Activated naive CD4-positive, alpha-beta T cell treated with anti-CD3 and anti-CD28 coated beads for 36 hours (primary cell): Measurements from ENCODE around the gene CALCOCO1. TPM values are rescaled to one million over a fixed set of nuclear protein-coding genes. Genes with fewer than 3 reads are reported as not detected.
A peak's percentile ranks its signal among the peaks of the same experiment; 100 is the strongest.

ENCODE experiments used
- CTCF ChIA-PET: fragments of 350-600 bp; sonication (Branson Sonifier 250); formaldehyde crosslinking; loops from one replicate; lab custom pipeline; 2021; ENCODE audit warnings: antibody characterized with exemption; lab: Charles Lee
- DNase-seq: peaks from one replicate; pipeline ENCODE4 v3.0.0-alpha.2; 2020
- H3K27ac Mint-ChIP-seq: one replicate; pipeline ENCODE4 v1.8.0; 2021; ENCODE audit warnings: mild to moderate bottlenecking, mixed read lengths
- H3K27me3 Mint-ChIP-seq: one replicate; pipeline ENCODE4 v1.8.0; 2021; ENCODE audit warnings: low read depth, mixed read lengths
- H3K36me3 Mint-ChIP-seq: one replicate; pipeline ENCODE4 v1.8.0; 2021; ENCODE audit warnings: low read depth, mixed read lengths
- H3K4me1 Mint-ChIP-seq: one replicate; pipeline ENCODE4 v1.8.0; 2021; ENCODE audit warnings: low read depth, mixed read lengths
- H3K4me3 Mint-ChIP-seq: one replicate; pipeline ENCODE4 v1.8.0; 2021; ENCODE audit warnings: mild to moderate bottlenecking, moderate library complexity, mixed read lengths
- H3K9me3 Mint-ChIP-seq: one replicate; pipeline ENCODE4 v1.8.0; 2021; ENCODE audit warnings: mixed read lengths
- intact Hi-C: fragments of 100-400 bp; cut with micrococcal nuclease; formaldehyde crosslinking; loops from one replicate; pipeline ENCODE4 v1.15.1; 2023
- total RNA-seq, 2 experiments: library from RNA; stranded (reverse); gene quantifications; one replicate each; pipeline ENCODE4 v1.2.3, GENCODE V29; 2021

The CALCOCO1 gene
- total RNA-seq, 2 experiments from 2014 or later = 8.1 to 8.3 TPM

DNA sequence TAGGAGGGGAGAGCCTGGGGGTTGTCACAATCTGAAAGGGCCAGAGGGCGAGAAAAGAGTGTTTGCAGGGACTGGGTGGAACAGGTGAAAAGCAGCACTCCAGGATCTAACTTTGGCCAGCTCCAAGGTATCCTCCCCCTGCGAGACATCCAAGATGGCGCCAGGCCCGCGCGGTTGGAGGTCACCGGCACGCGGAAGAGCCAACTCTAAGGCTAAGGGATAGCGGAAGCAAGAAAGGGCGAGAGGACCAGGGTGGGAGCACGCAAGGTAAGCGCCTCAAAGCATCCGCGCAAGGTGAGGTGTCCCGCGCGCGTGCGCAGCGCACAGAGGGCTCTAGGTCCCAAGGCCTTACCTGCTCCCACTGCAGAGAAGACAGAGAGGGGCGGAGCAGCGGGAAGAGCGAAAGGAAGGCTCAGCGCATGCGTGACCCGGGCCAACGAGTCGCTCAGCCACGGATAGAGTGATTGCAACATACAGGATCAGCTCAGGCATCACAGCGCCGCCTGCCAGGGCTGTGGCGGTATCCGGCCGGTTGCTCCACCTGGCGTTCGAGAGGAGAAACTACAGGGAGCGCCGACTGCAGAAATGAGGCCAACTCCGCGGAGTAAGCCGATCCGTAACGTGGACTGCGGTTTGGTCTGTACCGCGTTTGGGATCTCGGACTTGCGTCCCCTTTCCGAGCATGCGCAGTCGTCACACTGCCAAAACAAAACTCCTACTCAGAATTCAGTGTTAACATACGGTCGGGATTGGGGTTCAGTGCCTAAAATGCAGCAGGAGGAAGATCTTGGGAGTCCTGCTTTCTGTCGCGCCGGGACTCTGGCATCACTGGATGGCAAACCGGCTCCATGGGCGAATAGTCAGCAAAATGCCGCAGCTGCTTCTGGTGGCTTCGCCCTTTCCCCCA, 51.3 kb downstream of the CALCOCO1 start, which contains the start of gene ATP5MC2:
Gene ATP5MC2 (minus strand): TSS at position 383 of the 907 bp plus-strand sequence. CDS start 3,469 bp downstream, outside the sequence.
- CTCF ChIA-PET = interaction anchor here (0.6 to 5.8 kb wide), 31 partner anchors 8 to 190 kb away, joined by 3 to 92 read pairs (median 4); partner anchors contain the start of genes ATF7, MAP3K12, NPFF and TARBP2
- peak within 1 kb of the TSS; percentile 95 for H3K4me3 Mint-ChIP-seq
- peaks cover 32% of the 10 kb centered on the region for H3K4me1 Mint-ChIP-seq
- peaks cover 35% of the 10 kb centered on the region for H3K36me3 Mint-ChIP-seq
- DNase-seq = peak; percentile 98
- no peaks in the 10 kb centered on the region for H3K9me3 Mint-ChIP-seq
- peaks cover 13% of the 10 kb centered on the region for H3K27me3 Mint-ChIP-seq
- intact Hi-C loops = loop anchor here (1.0 to 10.0 kb wide), 11 partner anchors 50 to 491 kb away; partner anchors contain the start of genes ATF7, CALCOCO1, CSAD and PCBP2
- peak within 1 kb of the TSS; percentile 91 for H3K27ac Mint-ChIP-seq

DNA sequence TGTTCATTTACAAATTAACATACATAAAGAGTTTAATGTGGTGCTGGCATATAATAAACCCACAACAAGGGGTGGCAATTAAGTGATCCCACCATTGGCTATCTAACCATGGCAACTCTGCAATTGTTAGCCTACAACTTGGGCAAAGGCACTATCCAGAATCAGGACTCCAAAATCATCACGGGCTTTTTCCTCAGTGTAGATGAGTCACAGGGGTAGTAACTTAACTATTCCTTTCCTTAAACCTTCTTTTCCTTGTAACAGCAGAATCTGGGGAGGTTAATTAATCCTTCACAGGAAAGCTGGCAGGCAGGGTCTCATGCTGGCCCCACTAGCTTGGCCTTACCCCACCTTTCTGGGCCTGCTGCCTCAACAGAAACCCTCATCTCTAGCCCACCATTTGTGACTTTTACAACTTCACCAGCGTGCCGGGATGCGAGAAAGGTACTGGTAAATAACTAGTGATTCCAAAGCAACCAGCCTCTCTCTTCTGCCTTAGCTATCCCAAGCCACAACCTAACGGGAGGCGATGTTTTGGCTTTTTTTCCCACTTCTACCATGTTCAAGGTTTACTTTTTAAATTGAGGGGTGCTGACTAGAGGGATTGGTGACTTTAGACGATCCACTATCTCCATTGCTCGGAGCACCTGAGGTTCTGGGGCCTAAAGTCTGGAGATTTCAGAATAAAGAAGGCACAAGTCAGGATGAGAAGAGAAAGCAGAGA, 52.1 kb downstream of the CALCOCO1 start:
- Mint-ChIP-seq H3K4me1 (peaks cover 32% of the 10 kb centered on the region), H3K27me3 (peaks cover 13% of the 10 kb centered on the region), H3K27ac (peak overlapping the region; percentile 91), H3K4me3 (peak overlapping the region; percentile 95), H3K36me3 (peaks cover 41% of the 10 kb centered on the region), H3K9me3 (no peaks in the 10 kb centered on the region)
- CTCF ChIA-PET = interaction anchor here (0.6 to 5.8 kb wide), 27 partner anchors 8 to 175 kb away, joined by 3 to 92 read pairs (median 4); partner anchors contain the start of genes ATF7, NPFF and TARBP2
- DNase-seq = no peak
- intact Hi-C loops = loop anchor here (10.0 kb wide), 1 partner anchor 490 kb away; the partner anchor contains the start of genes CSAD and ZNF740

DNA sequence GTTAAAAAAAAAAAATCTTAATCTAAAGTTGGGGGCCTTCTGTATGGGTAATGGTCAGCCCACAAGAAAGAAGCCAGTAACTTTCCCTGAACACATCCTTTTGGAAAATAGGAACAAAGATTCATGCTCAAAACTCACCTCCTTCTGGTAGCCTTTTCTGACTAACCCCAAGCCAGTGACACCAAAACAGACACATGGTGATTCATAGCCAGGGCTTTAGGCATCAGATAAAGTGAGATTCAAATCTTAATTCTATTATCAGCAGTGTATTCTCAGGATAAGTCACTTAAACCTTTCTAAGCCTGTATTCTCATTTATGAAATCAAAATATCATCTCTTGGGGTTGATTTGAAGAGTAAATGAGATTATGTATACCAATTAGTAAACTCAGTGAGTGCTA, 56.3 kb downstream of the CALCOCO1 start:
- CTCF ChIA-PET = interaction anchor here (0.5 to 1.9 kb wide), 3 partner anchors 24 to 75 kb away, joined by 3 to 6 read pairs (median 4); no protein-coding TSS in a partner anchor
- no peak overlapping the region for H3K4me3 Mint-ChIP-seq
- peaks cover 65% of the 10 kb centered on the region for H3K36me3 Mint-ChIP-seq
- no peaks in the 10 kb centered on the region for H3K9me3 Mint-ChIP-seq
- intact Hi-C loops = loop anchor here (10.0 kb wide), 1 partner anchor 486 kb away; the partner anchor contains the start of genes CSAD and ZNF740
- H3K27me3 Mint-ChIP-seq = no peaks in the 10 kb centered on the region
- DNase-seq = no peak
- H3K27ac Mint-ChIP-seq = no peak overlapping the region
- H3K4me1 Mint-ChIP-seq = peaks cover 34% of the 10 kb centered on the region

DNA sequence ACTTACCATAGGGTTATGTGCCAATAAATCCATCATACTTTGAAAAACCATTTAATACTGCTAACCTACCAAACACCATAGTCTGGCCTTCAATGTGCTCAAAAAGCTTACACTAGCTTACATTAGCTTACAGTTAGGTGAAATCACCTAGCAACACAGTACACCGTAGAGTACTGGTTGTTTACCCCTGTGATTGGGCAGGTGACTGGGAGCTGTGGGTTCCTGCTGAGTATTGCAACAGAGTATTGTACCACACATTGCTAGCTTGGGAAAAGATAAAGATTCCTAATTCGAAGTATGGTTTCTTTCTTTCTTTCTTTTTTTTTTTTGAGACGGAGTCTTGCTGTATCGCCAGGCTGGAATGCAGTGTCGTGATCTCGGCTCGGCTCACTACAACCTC, 56.9 kb downstream of the CALCOCO1 start:
- H3K36me3 Mint-ChIP-seq = peaks cover 71% of the 10 kb centered on the region

DNA sequence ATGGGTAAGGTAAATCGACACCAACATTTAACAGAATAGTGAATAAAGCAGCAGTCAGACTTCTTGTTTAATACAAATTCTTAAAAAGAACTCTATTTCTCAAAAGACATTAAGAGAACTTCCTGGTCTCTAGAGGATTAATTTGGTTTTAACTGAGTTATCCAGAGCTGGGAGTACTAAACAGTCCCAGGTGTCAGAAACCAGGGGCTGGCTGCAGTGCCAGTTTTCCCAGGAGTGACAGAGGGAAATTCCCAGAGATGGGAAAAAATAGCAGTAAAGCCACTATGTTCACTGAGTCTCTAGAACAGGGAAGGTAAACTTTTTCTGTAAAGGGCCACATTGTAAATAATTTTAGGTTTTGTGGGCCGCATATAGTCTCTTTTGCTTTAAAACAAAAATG, 60.2 kb downstream of the CALCOCO1 start:
- intact Hi-C loops = no loop called here

More for the DNA sequence above, 56.9 kb downstream of the CALCOCO1 start:
- no peak for DNase-seq
- H3K27ac Mint-ChIP-seq = no peak overlapping the region
- CTCF ChIA-PET = interaction anchor here (0.5 to 1.9 kb wide), 4 partner anchors 25 to 358 kb away, joined by 3 to 6 read pairs (median 4); no protein-coding TSS in a partner anchor
- no peaks in the 10 kb centered on the region for H3K9me3 Mint-ChIP-seq
- H3K27me3 Mint-ChIP-seq = no peaks in the 10 kb centered on the region
- intact Hi-C loops = loop anchor here (10.0 kb wide), 1 partner anchor 486 kb away; the partner anchor contains the start of genes CSAD and ZNF740
- no peak overlapping the region for H3K4me3 Mint-ChIP-seq
- peaks cover 34% of the 10 kb centered on the region for H3K4me1 Mint-ChIP-seq

DNA sequence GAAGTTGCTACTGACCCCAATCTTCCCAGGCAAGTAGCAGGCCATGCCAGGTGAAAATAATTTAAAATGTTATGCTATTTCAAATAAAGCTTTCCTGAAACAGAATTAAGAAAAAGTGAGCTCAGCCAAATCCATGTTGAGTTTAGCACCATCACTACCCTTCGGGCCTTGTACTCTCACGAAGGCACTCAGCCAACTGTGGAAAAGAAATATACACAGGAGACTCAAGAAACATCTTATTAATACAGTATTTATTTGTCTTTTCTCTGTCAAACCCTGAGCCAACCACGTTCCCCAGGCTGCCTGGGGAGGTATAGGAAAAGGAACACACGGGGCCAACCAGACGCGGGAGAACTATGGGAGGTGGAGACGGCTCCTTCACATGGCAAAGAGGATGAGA, 62.3 kb downstream of the CALCOCO1 start:
- Mint-ChIP-seq H3K4me1 (peaks cover 2% of the 10 kb centered on the region), H3K27ac (no peak overlapping the region), H3K36me3 (peaks cover 50% of the 10 kb centered on the region), H3K9me3 (no peaks in the 10 kb centered on the region), H3K27me3 (no peaks in the 10 kb centered on the region), H3K4me3 (no peak overlapping the region)
- CTCF ChIA-PET = interaction anchor here (1.1 kb wide), 1 partner anchor 81 kb away, joined by 5 read pairs; no protein-coding TSS in a partner anchor
- DNase-seq = no peak
- intact Hi-C loops = no loop called here

More for the DNA sequence above, 60.2 kb downstream of the CALCOCO1 start:
- Mint-ChIP-seq H3K4me1 (peaks cover 9% of the 10 kb centered on the region), H3K4me3 (no peak overlapping the region), H3K27me3 (no peaks in the 10 kb centered on the region), H3K36me3 (peaks cover 59% of the 10 kb centered on the region), H3K9me3 (no peaks in the 10 kb centered on the region), H3K27ac (no peak overlapping the region)
- no peak for DNase-seq
- CTCF ChIA-PET = interaction anchor here (1.2 to 1.9 kb wide), 2 partner anchors 9 to 79 kb away, joined by 4 to 7 read pairs; partner anchors contain the start of gene ATP5MC2

DNA sequence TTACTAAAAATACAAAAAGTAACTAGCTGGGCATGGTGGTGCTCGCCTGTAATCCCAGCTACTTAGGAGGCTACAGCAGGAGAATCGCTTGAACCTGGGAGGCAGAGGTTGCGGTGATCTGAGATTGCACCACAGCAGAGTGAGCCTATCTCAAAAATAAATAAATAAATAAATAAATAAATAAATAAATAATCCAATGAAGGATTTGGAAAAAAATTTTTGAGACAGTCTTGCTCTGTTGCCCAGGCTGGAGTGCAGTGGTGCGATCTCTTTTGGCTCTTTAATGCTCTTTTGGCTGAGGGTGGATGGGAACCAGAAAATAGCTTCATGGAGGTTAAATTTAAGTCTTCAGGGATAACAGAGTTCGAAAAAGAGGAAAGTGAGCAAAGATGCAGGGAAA, 63.1 kb downstream of the CALCOCO1 start:
- Mint-ChIP-seq H3K4me3 (no peak overlapping the region), H3K27me3 (no peaks in the 10 kb centered on the region), H3K27ac (no peak overlapping the region), H3K9me3 (no peaks in the 10 kb centered on the region), H3K36me3 (peaks cover 43% of the 10 kb centered on the region), H3K4me1 (no peaks in the 10 kb centered on the region)
- intact Hi-C loops = no loop called here
- no peak for DNase-seq
- CTCF ChIA-PET = no interaction called here

DNA sequence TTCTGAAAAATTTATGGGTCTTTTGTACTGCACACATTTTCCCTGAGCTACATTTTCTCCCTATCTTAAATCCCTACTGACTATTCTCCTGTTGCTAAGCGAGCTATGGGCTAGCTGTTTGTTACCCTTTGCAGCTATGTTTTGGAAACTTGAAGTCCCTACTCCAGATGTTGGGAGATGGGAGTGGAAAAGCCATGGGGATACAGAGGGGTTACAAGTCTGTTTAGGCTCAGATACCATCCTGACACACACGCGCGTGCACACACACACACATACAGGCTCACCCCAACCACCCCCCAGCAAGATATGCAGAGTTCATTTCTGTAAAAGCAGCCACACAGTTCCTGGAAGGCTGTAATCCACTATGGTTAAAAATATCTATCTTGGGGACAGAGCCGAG, 67.2 kb downstream of the CALCOCO1 start:
- H3K36me3 Mint-ChIP-seq = peaks cover 23% of the 10 kb centered on the region
- CTCF ChIA-PET = interaction anchor here (0.6 to 1.5 kb wide), 5 partner anchors 36 to 151 kb away, joined by 3 to 4 read pairs (median 4); no protein-coding TSS in a partner anchor
- H3K4me3 Mint-ChIP-seq = no peak overlapping the region
- intact Hi-C loops = no loop called here
- no peaks in the 10 kb centered on the region for H3K27me3 Mint-ChIP-seq
- no peak for DNase-seq
- H3K9me3 Mint-ChIP-seq = no peaks in the 10 kb centered on the region
- H3K4me1 Mint-ChIP-seq = no peaks in the 10 kb centered on the region
- H3K27ac Mint-ChIP-seq = no peak overlapping the region

DNA sequence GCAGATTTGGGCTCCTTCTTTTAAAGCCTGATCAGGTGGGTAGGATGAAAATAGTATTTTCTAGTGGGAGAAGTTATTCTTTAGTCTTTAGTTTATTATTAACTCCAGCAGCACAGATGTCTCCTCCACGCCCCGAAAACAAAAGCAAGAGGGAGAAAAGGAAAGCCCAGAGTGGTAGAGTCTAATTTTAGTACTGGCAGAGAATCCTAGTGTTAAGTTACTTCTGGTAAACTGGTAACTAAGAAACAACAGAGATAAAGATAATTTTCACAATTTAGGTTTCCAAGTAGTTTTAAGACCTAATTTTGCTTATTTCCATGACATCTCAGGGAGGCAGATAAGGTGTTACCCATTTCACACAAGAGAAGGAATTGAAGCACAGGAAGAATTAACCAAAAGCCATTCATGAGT, 67.7 kb downstream of the CALCOCO1 start:
- Mint-ChIP-seq H3K36me3 (peaks cover 19% of the 10 kb centered on the region), H3K27me3 (no peaks in the 10 kb centered on the region), H3K4me1 (no peaks in the 10 kb centered on the region), H3K9me3 (no peaks in the 10 kb centered on the region), H3K4me3 (no peak overlapping the region), H3K27ac (no peak overlapping the region)
- DNase-seq = no peak
- intact Hi-C loops = no loop called here
- CTCF ChIA-PET = interaction anchor here (0.8 to 1.5 kb wide), 4 partner anchors 35 to 120 kb away, joined by 3 to 4 read pairs (median 4); no protein-coding TSS in a partner anchor

DNA sequence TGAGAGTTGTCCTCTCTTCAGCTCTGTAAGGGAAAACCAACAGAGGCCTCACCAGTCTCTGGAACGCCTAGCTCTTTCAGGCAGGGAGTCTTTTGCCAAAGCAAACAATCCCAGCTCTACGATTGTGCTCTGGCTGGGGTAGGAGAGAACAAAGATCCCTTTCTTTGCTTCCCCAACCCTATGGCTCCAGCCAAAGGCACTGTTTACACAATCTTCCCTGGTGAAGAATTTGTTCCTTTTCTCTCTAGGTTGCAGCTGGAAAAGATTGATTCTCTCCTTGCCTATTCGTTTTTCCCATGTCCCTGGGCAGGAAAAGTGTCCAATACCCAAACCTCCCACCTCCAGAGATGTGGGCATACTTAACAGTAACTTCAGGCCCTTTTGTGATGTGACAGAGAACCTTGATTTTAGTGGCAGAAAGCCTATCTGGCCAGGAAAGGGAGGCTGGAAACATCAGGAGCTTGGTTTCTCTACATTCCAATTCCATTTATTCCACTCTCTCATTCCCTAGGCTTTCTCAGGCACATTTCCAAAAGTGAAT, 68.2 kb downstream of the CALCOCO1 start:
- no peak for DNase-seq
- H3K4me1 Mint-ChIP-seq = no peaks in the 10 kb centered on the region
- intact Hi-C loops = no loop called here
- no peaks in the 10 kb centered on the region for H3K9me3 Mint-ChIP-seq
- H3K36me3 Mint-ChIP-seq = peaks cover 16% of the 10 kb centered on the region
- CTCF ChIA-PET = interaction anchor here (0.6 to 1.5 kb wide), 2 partner anchors 17 to 88 kb away, joined by 4 read pairs; partner anchors contain the start of gene ATP5MC2
- no peak overlapping the region for H3K4me3 Mint-ChIP-seq
- no peaks in the 10 kb centered on the region for H3K27me3 Mint-ChIP-seq
- no peak overlapping the region for H3K27ac Mint-ChIP-seq
